Kidney epithelial cell (primary cell): ENCODE results near the gene ZNF280B. TPM values are rescaled to one million over a fixed set of nuclear protein-coding genes. Genes with fewer than 3 reads are reported as not detected.
"Not testable (repeated sequence)": the region's sequence is repeated elsewhere in the genome, so short reads cannot be mapped to it uniquely, and the experiment has no call there.

ENCODE experiments used
- DNase-seq: peaks from one replicate; pipeline ENCODE4 v3.0.0-alpha.2; 2010; ENCODE audit warnings: low read depth
- H3K27me3 ChIP-seq: 2 replicates; pipeline ENCODE4 v1.6.0; 2011; ENCODE audit warnings: low read length; ENCODE audit not compliant: control insufficient read depth, insufficient read depth
- H3K36me3 ChIP-seq: 2 replicates; pipeline ENCODE4 v1.5.1; 2011; ENCODE audit warnings: low read length; ENCODE audit not compliant: control insufficient read depth, insufficient read depth
- H3K4me3 ChIP-seq: 2 replicates; pipeline ENCODE4 v1.5.1; 2011; ENCODE audit warnings: low read depth, mild to moderate bottlenecking, control low read depth, low read length
- total RNA-seq: library from RNA; depleted of rRNA; stranded (reverse); fragments of >200 nt; gene quantifications from 2 replicates; pipeline ENCODE4 v1.2.3, GENCODE V29; 2015
- TF ChIP-seq, protein P1 (sequence below): IDR thresholded peaks from 2 replicates; pipeline ENCODE4 v1.5.1; 2011; ENCODE audit warnings: mild to moderate bottlenecking, moderate library complexity, low read length, control low read depth, inconsistent platforms; ENCODE audit not compliant: insufficient read depth, poor library complexity, severe bottlenecking

ZNF280B gene
- total RNA-seq, 1 donor from 2014 or later = 4.0 TPM

DNA sequence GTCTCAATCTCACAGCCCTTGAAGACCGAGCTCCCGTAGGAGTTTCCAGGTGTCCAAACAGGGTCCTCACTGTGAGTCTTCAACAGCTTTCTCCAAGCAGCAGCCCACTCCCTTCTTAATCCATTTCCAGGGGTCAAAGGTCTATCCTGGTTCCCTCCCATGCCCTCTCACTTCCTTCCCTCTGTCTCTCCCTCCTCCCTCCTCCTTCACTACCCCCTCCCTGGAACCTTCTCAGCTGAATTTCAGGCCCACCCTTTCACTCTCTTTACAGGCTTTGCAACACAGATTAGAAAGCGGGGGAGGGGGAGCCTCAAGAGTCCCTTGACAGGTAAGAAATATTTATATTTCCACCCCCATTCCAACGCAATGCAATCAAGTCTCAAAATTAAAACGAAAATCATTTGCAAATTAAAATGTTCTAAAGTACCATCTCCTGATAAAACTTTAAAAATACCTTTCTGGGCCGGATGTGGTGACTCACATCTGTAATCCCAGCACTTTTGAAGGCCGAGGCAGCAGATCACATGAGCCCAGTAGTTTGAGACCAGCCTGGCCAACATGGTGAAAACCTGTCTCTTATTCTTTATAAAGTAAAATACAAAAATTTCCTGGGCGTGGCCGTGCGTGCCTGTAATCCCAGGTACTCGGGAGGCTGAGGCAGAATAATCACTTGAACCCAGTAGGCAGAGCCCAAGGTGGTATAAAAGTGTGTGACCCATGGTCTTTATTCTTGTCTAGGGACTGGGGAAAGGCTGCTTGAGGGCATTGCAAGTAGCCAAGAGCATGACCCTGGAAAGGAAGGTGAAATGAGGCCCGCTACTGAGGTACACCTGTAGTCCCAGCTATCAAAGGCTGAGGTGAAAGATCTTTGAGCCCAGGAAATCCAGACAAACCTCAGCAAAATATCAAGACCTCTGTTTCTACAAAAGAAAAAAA lies 12.4 kb upstream of the ZNF280B start:
- no peak for DNase-seq
- TF ChIP-seq, protein P1, sequence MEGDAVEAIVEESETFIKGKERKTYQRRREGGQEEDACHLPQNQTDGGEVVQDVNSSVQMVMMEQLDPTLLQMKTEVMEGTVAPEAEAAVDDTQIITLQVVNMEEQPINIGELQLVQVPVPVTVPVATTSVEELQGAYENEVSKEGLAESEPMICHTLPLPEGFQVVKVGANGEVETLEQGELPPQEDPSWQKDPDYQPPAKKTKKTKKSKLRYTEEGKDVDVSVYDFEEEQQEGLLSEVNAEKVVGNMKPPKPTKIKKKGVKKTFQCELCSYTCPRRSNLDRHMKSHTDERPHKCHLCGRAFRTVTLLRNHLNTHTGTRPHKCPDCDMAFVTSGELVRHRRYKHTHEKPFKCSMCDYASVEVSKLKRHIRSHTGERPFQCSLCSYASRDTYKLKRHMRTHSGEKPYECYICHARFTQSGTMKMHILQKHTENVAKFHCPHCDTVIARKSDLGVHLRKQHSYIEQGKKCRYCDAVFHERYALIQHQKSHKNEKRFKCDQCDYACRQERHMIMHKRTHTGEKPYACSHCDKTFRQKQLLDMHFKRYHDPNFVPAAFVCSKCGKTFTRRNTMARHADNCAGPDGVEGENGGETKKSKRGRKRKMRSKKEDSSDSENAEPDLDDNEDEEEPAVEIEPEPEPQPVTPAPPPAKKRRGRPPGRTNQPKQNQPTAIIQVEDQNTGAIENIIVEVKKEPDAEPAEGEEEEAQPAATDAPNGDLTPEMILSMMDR = no peak
- H3K27me3 ChIP-seq = no peaks in the 10 kb centered on the region
- no peak overlapping the region for H3K4me3 ChIP-seq
- no peaks in the 10 kb centered on the region for H3K36me3 ChIP-seq

DNA sequence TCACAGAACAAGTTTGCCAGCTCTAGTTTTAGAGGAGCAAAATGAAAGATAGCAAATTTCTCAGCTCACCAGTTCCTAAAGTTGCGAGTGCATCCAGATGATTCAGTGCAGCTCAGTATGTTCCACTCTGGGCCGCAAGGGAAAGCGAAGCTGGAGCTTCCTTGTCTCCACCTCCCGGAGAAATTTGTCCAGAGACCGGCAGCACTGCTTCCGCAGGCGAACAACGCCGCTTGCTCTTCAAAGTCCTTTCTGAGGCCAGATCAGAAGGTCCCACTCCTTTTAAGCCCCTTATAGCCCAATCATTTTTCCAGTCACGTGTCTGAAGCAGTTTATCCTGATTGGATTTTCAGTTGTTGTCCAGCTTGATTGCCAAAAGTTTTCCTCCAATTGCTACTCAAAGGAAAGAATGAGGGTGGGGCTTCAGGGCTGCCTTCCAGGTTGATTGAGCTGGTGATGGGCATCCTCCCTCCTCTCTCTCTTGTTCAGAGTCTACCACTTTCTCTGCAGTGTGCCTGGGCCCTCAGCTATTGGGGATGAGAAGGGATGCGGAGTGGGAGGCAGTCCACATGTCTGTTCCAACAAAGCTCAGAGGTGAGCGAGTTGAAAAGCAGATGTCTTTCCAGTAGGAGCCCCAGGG lies 11.6 kb upstream of the ZNF280B start, which contains the start of gene ZNF280A:
Gene ZNF280A, minus strand, starts transcription at position 251 of the 637 bp plus-strand sequence. CDS start 4,640 bp downstream, outside the sequence.
- Histone ChIP-seq H3K4me3 (no peak within 1 kb of the TSS), H3K27me3 (no peaks in the 10 kb centered on the region), H3K36me3 (no peaks in the 10 kb centered on the region)
- no peak for DNase-seq
- TF ChIP-seq, protein P1 = no peak

DNA sequence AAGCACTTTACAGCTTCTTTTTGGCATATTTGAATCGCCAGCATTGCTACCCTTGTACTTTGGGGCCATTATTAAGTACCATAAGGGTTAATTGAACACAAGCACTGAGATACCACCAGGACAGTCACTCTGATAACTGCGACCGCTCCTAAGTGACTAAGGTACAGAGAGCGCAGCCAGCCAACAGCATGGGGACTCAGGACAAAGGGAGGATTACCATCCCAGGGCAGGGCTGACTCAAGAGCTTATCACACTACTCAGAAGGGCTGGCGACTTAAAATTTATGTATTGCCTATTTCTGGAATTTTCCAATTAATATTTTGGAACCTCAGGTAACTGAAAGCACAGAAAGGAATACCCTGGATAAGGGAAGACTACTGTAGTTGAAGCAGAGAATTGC lies 11.0 kb upstream of the ZNF280B start:
- H3K27me3 ChIP-seq = no peaks in the 10 kb centered on the region
- no peaks in the 10 kb centered on the region for H3K36me3 ChIP-seq
- TF ChIP-seq, protein P1 = no peak
- H3K4me3 ChIP-seq = no peak overlapping the region
- no peak for DNase-seq

DNA sequence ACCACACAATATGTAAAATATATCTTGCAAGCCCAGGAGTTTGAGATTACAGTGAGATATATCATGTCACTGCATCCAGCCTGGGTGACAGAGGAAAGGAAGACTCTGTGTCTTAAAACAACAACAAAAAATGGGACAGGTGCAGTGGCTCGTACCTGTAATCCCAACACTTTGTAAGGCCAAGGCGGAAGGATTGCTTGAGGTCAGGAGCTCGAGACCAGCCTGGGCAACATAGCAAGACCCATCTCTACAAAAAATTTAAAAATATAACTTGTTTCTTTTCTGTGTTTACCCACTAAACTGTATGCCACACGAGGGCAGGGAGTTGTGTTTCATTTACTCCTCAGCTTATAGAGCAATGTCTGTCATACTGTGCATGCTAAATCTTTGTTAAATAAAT lies 8.4 kb upstream of the ZNF280B start:
- no peak for DNase-seq
- Histone ChIP-seq H3K36me3 (no peaks in the 10 kb centered on the region), H3K27me3 (peaks cover 2% of the 10 kb centered on the region), H3K4me3 (no peak overlapping the region)
- TF ChIP-seq, protein P1 = no peak

DNA sequence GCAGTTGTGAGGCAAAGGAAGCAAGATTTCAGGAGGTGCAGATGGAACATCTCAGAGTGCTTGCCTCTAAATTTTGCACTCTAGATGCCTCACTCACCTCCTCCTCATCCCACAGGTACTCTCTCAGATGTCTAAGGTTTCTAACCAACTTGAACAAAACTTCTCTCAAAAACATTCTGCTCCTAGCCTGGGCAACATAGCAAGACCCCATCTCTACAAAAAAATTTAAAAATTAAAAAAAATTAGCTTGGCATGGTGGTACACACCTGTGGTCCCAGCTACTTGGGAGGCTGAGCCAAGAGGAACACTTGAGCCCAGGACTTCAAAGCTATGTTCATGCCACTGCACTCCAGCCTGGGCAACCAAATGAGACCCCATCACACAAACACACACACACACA lies 7.3 kb upstream of the ZNF280B start:
- H3K36me3 ChIP-seq = no peaks in the 10 kb centered on the region
- DNase-seq = no peak
- TF ChIP-seq, protein P1 = no peak
- H3K27me3 ChIP-seq = peaks cover 2% of the 10 kb centered on the region
- no peak overlapping the region for H3K4me3 ChIP-seq

DNA sequence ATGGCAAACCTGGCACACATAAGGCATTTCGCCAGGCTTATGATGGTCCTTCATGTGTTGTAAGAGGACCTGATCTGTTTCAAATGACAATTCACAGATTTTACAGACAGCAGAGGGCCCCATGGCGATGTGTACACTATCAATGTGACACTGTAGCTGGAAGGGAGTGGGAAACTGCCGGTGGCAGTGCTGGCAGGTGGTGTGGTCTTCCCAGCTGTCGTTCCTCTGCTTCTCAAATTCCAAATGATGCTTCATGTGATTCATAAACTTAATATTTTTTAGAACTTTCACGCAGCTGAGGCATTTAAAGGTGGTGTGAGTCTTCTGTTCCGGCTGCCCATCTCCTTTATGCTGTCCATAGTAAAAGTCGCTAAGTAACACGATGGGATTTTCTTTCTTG lies 5.9 kb upstream of the ZNF280B start:
- H3K36me3 ChIP-seq, H3K4me3 ChIP-seq, DNase-seq, H3K27me3 ChIP-seq: not testable (repeated sequence)
